PC-9 (cell line): Measurements from ENCODE around the gene SOX1. TPM values are rescaled to one million over a fixed set of nuclear protein-coding genes. Genes with fewer than 3 reads are reported as not detected.

ENCODE experiments used
- BruUV-seq: library from RNA; stranded (reverse); fragments of 400-500 nt; replicated peaks from 2 replicates; lab custom pipeline; 2021; lab: Mats Ljungman, UMichigan
- CTCF ChIA-PET: fragments of 300-600 bp; sonication (Branson Sonifier 250); formaldehyde crosslinking; loops from one replicate; lab custom pipeline; 2022; ENCODE audit warnings: antibody characterized with exemption; lab: Charles Lee
- POLR2A ChIA-PET: fragments of 300-600 bp; sonication (Branson Sonifier 250); formaldehyde crosslinking; loops from one replicate; lab custom pipeline; 2022; ENCODE audit warnings: antibody characterized with exemption; ENCODE audit not compliant: unreplicated experiment; lab: Charles Lee
- DNase-seq, 2 experiments: peaks; one replicate each; pipeline versions ENCODE4 v3.0.0 to v3.0.0-alpha.2; 2015 to 2022; ENCODE audit warnings: mixed read lengths in 1 of 2
- H2AFZ ChIP-seq: fragments of 200-600 bp; sonication (generic); 2 replicates; pipeline ENCODE4 v1.8.1; 2017; ENCODE audit warnings: antibody characterized with exemption
- H3F3A ChIP-seq: fragments of 200-600 bp; sonication (generic); 2 replicates; pipeline ENCODE4 v1.8.1; 2017; ENCODE audit warnings: antibody characterized with exemption, mild to moderate bottlenecking, low read depth; ENCODE audit not compliant: insufficient read depth
- H3K27ac ChIP-seq: fragments of 200-600 bp; sonication (generic); 2 replicates; pipeline ENCODE4 v1.6.1; 2016; ENCODE audit warnings: mixed run types
- H3K27me3 ChIP-seq: fragments of 200-600 bp; sonication (generic); 2 replicates; pipeline ENCODE4 v1.6.1; 2016; ENCODE audit warnings: low read depth, mixed run types; ENCODE audit not compliant: insufficient read depth
- H3K36me3 ChIP-seq: fragments of 200-600 bp; sonication (generic); 2 replicates; pipeline ENCODE4 v1.6.1; 2016; ENCODE audit warnings: low read depth, mixed run types
- H3K4me1 ChIP-seq: fragments of 200-600 bp; sonication (generic); replicated peaks from 2 replicates; pipeline ENCODE4 v1.6.1; 2016; ENCODE audit warnings: mixed run types; ENCODE audit not compliant: insufficient read depth
- H3K4me2 ChIP-seq: fragments of 200-600 bp; sonication (generic); 2 replicates; pipeline ENCODE4 v1.6.1; 2017; ENCODE audit warnings: mixed run types
- H3K4me3 ChIP-seq: fragments of 200-600 bp; sonication (generic); 2 replicates; pipeline ENCODE4 v1.6.1; 2016; ENCODE audit warnings: mixed run types
- H3K79me2 ChIP-seq: fragments of 200-600 bp; sonication (generic); 2 replicates; pipeline ENCODE4 v1.6.1; 2017; ENCODE audit warnings: low read depth, mixed run types
- H3K9me2 ChIP-seq: fragments of 200-600 bp; sonication (generic); 2 replicates; pipeline ENCODE4 v1.8.1; 2017; ENCODE audit warnings: mild to moderate bottlenecking; ENCODE audit not compliant: insufficient read depth
- H3K9me3 ChIP-seq: fragments of 200-600 bp; sonication (generic); 2 replicates; pipeline ENCODE4 v1.8.1; 2016; ENCODE audit warnings: low read depth; ENCODE audit not compliant: insufficient read depth
- H4K20me1 ChIP-seq: fragments of 200-600 bp; sonication (generic); 2 replicates; pipeline ENCODE4 v1.8.1; 2017; ENCODE audit not compliant: insufficient read depth
- EZH2 ChIP-seq: fragments of 200-600 bp; sonication (generic); IDR thresholded peaks from 2 replicates; pipeline ENCODE4 v1.8.0; 2017; ENCODE audit warnings: antibody characterized with exemption, low read depth
- intact Hi-C: fragments of 100-400 bp; cut with micrococcal nuclease; formaldehyde crosslinking; loops from one replicate; pipeline ENCODE4 v1.10.0; 2022; ENCODE audit not compliant: unreplicated experiment
- total RNA-seq: library from RNA; stranded (reverse); gene quantifications from 2 replicates; pipeline ENCODE4 v1.2.3, GENCODE V29; 2021
- TF ChIP-seq, protein P1 (sequence below): fragments of 200-600 bp; sonication (generic); conservative IDR thresholded peaks from 2 replicates; pipeline ENCODE4 v1.6.1; 2017; ENCODE audit warnings: mixed run types, antibody characterized with exemption, mild to moderate bottlenecking, moderate library complexity

SOX1 gene
- total RNA-seq, 1 experiment from 2014 or later: not detected

DNA sequence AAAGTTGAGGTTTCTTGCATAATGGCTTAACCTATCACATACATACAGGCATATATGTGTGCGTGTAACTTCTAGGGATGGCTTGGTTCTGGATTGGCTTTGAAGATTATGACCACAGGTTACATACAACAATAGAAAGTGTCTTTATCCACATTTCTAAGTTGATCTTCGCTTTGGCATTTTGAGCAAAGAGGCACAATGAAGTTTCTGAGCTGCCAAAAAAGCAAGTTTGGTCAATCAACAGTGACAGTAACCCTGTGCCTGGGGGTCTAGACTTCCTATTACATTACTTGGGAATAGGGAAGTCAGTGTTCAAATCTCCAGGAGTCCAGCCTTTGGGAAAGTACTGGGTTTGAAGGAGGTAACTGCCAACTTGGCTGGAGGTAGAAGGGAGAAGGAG, 3.1 kb upstream of the SOX1 start:
- CTCF ChIA-PET: no interaction called here
- Histone ChIP-seq H3K9me2 (no peaks in the 10 kb centered on the region), H3K9me3 (no peaks in the 10 kb centered on the region), H3K36me3 (no peaks in the 10 kb centered on the region), H2AFZ (no peak overlapping the region), H3K27me3 (peaks cover 62% of the 10 kb centered on the region), H3K79me2 (no peaks in the 10 kb centered on the region), H3K4me2 (no peak overlapping the region), H3K27ac (no peak overlapping the region), H4K20me1 (no peaks in the 10 kb centered on the region), H3K4me3 (no peak overlapping the region), H3K4me1 (no peaks in the 10 kb centered on the region), H3F3A (no peaks in the 10 kb centered on the region)
- no TSS peak for BruUV-seq
- POLR2A ChIA-PET: no interaction called here
- intact Hi-C loops: no loop called here
- TF ChIP-seq, protein P1, sequence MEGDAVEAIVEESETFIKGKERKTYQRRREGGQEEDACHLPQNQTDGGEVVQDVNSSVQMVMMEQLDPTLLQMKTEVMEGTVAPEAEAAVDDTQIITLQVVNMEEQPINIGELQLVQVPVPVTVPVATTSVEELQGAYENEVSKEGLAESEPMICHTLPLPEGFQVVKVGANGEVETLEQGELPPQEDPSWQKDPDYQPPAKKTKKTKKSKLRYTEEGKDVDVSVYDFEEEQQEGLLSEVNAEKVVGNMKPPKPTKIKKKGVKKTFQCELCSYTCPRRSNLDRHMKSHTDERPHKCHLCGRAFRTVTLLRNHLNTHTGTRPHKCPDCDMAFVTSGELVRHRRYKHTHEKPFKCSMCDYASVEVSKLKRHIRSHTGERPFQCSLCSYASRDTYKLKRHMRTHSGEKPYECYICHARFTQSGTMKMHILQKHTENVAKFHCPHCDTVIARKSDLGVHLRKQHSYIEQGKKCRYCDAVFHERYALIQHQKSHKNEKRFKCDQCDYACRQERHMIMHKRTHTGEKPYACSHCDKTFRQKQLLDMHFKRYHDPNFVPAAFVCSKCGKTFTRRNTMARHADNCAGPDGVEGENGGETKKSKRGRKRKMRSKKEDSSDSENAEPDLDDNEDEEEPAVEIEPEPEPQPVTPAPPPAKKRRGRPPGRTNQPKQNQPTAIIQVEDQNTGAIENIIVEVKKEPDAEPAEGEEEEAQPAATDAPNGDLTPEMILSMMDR: no peak
- no peak for TF ChIP-seq EZH2
- no peak for DNase-seq

DNA sequence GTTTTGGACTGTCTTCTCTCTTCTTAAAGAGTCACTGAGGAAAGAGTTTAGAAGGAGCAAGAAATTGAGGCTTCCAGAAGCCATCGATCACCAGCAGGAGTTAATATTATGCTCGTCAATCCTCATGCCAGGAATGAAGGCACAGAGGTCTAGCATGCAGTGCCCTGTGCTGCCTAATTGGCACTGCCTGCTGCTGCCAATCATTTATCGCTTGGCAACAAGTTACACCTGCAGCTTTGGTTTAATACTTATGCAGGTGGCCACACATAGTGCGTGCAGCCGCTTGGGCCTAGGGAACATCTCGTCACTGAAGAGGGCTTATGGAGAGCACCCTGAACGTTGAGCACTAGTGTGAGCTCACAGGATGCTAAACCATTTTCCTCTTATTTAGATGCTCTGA, 2.7 kb upstream of the SOX1 start:
- TF ChIP-seq EZH2: no peak
- TF ChIP-seq, protein P1: no peak
- no peaks in the 10 kb centered on the region for H4K20me1 ChIP-seq
- no peaks in the 10 kb centered on the region for H3K9me3 ChIP-seq
- no peaks in the 10 kb centered on the region for H3K9me2 ChIP-seq
- H3K4me3 ChIP-seq: no peak overlapping the region
- H3K79me2 ChIP-seq: no peaks in the 10 kb centered on the region
- intact Hi-C loops: no loop called here
- BruUV-seq: no TSS peak
- peaks cover 57% of the 10 kb centered on the region for H3K27me3 ChIP-seq
- H2AFZ ChIP-seq: no peak overlapping the region
- POLR2A ChIA-PET: no interaction called here
- H3K36me3 ChIP-seq: no peaks in the 10 kb centered on the region
- CTCF ChIA-PET: no interaction called here
- no peak overlapping the region for H3K4me2 ChIP-seq
- no peak for DNase-seq
- H3F3A ChIP-seq: no peaks in the 10 kb centered on the region
- no peak overlapping the region for H3K27ac ChIP-seq
- H3K4me1 ChIP-seq: no peaks in the 10 kb centered on the region

DNA sequence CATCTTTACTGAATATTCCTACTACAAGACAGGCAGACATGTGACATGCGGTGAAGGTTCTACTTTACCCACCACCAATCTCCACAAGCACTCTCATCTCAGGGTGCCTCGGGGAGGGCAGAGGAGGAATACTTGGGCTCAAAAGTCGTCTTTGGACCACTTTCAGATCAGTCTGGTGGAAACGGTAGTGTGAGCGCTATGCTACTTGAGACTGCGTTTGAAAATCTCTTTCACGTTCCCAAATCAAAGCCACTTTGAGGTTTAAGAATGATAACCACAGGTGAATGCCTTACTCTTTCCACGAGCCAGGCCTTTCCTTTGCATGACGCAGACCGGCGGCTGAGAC, 1.5 kb upstream of the SOX1 start:
- POLR2A ChIA-PET: no interaction called here
- CTCF ChIA-PET: no interaction called here
- Histone ChIP-seq H3K4me1 (no peaks in the 10 kb centered on the region), H3K9me3 (no peaks in the 10 kb centered on the region), H3K27me3 (peaks cover 46% of the 10 kb centered on the region), H3K27ac (no peak overlapping the region), H3K9me2 (no peaks in the 10 kb centered on the region), H3K36me3 (no peaks in the 10 kb centered on the region), H4K20me1 (no peaks in the 10 kb centered on the region), H2AFZ (no peak overlapping the region), H3K4me3 (no peak overlapping the region), H3K79me2 (no peaks in the 10 kb centered on the region), H3F3A (no peaks in the 10 kb centered on the region), H3K4me2 (no peak overlapping the region)
- no peak for DNase-seq
- intact Hi-C loops: no loop called here
- TF ChIP-seq, protein P1: no peak
- TF ChIP-seq EZH2: no peak
- no TSS peak for BruUV-seq
